NCI-H2107 treated with DMSO at 0.1 percent for 48 hours (cell line): ENCODE results near the gene CHERP.
"Not testable (repeated sequence)": the region's sequence is repeated elsewhere in the genome, so short reads cannot be mapped to it uniquely, and the experiment has no call there.

Experiments used
- DNase-seq: peaks from one replicate; lab custom pipeline; 2025; ENCODE audit not compliant: unreplicated experiment; lab: John Stamatoyannopoulos, UW

CHERP gene

GRCh38 chr19:16486476-16486875, 55.8 kb downstream of the CHERP start:
- DNase-seq, result not testable (repeated sequence)

- no peak for DNase-seq
Measured at GRCh38 chr19:16482745-16483144, 59.5 kb downstream of the CHERP start.

DNA sequence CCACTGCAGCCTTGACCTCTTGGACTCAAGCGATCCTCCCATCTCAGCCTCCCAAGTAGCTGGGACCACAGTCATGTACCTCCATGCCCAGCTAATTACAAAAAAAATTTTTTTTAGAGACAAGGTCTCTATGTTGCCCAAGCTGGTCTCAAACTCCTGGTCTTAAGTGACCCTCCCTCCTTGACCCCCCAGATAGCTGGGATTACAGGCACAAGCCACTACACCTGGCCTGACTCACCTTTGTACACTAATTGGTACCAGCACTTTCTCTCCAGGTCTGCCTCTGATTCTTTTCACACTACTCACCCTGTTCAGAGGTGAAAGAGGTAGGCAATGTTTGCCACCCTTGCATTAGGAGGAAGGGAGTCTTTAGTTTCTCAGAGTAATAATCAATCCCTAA, 64.9 kb downstream of the CHERP start:
- DNase-seq, result no peak

- no peak for DNase-seq
Measured at GRCh38 chr19:16476401-16476800, 65.8 kb downstream of the CHERP start.

DNA sequence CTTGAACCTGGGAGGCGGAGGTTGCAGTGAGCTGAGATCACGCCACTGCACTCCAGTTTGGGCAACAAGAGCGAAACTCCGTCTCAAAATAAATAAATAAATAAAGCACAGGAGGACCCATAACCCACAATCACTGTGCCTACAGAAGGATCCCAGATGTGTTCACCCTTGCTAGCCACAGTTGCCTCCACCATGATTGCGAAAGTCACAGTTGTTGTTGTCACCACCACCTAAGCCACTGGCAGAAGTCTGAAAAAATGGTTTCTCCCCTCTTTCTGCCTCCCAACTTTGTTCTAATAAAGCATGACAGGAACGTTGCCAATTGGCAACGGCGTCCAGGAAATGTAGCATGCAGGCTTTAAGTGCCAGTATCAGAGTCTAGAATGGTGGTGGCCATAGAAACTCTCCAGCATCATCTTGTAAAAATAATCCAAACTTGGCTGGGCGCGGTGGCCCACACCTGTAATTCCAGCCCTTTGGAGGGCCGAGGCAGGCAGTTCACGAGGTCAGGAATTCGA, 68.3 kb downstream of the CHERP start:
- DNase-seq, result no peak

GRCh38 chr19:16472992-16473391, 69.2 kb downstream of the CHERP start:
- no peak for DNase-seq

- DNase-seq, result not testable (repeated sequence)
Measured at GRCh38 chr19:16472559-16472899, 69.7 kb downstream of the CHERP start.

DNA sequence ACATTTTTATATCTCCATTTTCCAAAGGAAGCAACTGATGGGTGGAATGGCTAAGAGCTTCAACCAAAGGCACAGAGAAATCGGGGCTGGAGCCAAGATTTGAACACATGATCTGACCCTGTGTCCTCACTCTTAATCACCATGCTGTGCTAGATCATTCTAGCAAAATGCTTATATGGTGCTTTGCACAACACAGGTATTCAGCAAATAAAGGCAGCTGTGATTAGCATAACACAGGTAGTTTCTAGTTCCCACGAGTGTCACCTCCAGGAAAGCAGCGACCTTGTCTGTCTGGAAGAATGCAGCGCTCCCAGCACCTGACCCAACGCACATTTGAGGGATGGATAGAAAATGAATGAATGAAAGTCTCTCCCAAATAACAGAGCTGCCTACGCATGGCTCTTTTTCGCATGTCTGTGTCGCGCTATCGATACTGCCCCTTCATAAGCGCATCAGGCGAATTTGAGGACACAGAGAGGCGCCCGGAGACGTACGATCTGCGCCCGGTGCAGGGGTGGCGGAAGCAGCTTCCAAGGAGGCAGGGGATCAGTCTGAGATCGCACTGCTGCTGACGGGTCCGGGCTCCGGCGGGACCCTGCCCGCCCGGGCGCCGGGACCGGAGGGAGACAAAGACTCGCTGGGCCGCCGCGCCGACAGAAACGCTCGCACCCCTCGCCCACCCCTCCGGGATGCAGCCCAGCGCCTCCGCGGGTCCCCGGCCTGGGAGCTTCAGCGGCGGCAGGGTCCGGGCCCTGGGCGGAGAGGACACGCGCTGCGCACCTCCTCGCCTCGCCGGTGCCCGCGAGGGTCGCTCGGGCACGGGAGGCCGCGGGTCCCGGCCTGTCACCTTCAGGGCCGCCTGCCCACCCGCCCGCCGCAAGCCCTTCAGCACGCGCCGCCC, 71.1 kb downstream of the CHERP start:
- no peak for DNase-seq

- no peak for DNase-seq
Measured at GRCh38 chr19:16470541-16470910, 71.7 kb downstream of the CHERP start.
